ENCODE measurements around the gene DNAJC7. TPM values are rescaled to one million over a fixed set of nuclear protein-coding genes. Genes with fewer than 3 reads are reported as not detected.
A peak's percentile ranks its signal among the peaks of the same experiment; 100 is the strongest.

The DNAJC7 gene
- total RNA-seq, 1 donor = 75.3 TPM

DNA sequence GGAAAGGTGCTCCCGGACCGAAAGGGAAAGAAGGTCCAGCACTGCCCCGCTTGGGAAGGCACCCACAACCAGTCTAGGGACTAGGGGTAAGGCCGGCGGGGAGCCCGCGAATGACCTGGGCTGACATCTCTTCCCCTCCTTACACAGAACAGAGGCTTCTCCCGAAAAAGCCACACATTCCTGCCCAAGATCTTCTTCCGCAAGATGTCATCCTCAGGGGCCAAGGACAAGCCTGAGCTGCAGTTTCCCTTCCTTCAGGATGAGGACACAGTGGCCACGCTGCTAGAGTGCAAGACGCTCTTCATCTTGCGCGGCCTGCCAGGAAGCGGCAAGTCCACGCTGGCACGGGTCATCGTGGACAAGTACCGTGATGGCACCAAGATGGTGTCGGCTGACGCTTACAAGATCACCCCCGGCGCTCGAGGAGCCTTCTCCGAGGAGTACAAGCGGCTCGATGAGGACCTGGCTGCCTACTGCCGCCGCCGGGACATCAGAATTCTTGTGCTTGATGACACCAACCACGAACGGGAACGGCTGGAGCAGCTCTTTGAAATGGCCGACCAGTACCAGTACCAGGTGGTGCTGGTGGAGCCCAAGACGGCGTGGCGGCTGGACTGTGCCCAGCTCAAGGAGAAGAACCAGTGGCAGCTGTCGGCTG is 49.2 kb downstream of the DNAJC7 start:
- H3K4me3 ChIP-seq (ENCODE audit: insufficient read depth, low read length) = peak overlapping the region; percentile 88
- H4K20me1 ChIP-seq (ENCODE audit: insufficient read depth, low read length) = peaks cover 31% of the 10 kb centered on the region
- H2AFZ ChIP-seq (ENCODE audit: low read length) = no peak overlapping the region
- H3K27me3 ChIP-seq (ENCODE audit: insufficient read depth, low read length) = no peaks in the 10 kb centered on the region
- no peak for DNase-seq (ENCODE audit: insufficient read length, low spot score, missing footprints)
- H3K9me3 ChIP-seq (ENCODE audit: low read depth, low read length) = no peaks in the 10 kb centered on the region
- peaks cover 60% of the 10 kb centered on the region for H3K79me2 ChIP-seq (ENCODE audit: insufficient read depth, low read length)
- peaks cover 41% of the 10 kb centered on the region for H3K4me1 ChIP-seq (ENCODE audit: insufficient read depth, low read length)
- TF ChIP-seq, protein P1, sequence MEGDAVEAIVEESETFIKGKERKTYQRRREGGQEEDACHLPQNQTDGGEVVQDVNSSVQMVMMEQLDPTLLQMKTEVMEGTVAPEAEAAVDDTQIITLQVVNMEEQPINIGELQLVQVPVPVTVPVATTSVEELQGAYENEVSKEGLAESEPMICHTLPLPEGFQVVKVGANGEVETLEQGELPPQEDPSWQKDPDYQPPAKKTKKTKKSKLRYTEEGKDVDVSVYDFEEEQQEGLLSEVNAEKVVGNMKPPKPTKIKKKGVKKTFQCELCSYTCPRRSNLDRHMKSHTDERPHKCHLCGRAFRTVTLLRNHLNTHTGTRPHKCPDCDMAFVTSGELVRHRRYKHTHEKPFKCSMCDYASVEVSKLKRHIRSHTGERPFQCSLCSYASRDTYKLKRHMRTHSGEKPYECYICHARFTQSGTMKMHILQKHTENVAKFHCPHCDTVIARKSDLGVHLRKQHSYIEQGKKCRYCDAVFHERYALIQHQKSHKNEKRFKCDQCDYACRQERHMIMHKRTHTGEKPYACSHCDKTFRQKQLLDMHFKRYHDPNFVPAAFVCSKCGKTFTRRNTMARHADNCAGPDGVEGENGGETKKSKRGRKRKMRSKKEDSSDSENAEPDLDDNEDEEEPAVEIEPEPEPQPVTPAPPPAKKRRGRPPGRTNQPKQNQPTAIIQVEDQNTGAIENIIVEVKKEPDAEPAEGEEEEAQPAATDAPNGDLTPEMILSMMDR (IDR thresholded peaks at IDR 0.05; ENCODE audit: extremely low read depth, low read depth, low read length) = no peak
- peak overlapping the region; percentile 75 for H3K27ac ChIP-seq (ENCODE audit: low read depth, low read length)
- peak overlapping the region; percentile 95 for H3K4me2 ChIP-seq (ENCODE audit: insufficient read depth, low read length)
- H3K36me3 ChIP-seq (ENCODE audit: insufficient read depth, low read length) = peaks cover 47% of the 10 kb centered on the region

DNA sequence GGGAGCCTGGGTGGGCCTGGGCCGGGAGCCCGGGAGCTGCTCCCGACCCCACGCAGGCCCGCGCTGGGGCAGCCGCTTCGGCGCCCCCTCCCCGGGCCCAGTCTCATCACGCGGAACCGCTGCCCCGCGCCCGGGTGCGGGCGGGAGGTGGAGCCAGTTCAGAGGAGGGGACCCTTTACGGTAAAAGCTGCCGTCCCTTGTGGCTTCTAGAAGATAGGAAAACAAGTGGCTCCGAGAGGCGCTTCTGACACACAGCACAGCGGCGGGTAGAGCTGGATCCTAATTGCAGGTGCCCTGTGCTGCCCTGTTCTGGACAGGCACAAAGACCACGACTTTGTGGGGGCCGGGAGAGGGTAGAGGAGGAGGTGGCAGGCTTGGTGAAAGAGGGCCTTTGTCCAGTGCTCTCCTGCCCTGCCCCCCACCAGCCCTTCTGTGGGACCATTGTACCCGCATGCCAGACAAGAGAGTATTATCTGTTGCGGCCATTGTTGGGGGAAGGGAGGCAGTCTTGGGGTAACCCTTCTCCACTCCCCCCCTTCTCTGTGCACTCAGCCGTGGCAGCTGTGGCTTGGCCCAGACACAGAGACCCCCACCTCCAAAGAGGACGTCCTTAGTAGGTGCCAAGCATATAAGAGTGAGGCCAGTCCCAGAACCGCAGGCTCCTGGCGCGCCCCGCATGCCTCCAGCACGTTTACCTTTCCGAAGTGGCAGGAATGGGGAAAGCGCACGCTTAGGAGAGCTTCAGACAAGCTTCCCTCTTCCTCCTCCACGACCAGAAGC is 49.9 kb downstream of the DNAJC7 start:
- peak overlapping the region; percentile 88 for H3K4me3 ChIP-seq (ENCODE audit: insufficient read depth, low read length)
- peaks cover 34% of the 10 kb centered on the region for H3K4me1 ChIP-seq (ENCODE audit: insufficient read depth, low read length)
- peak overlapping the region; percentile 95 for H3K4me2 ChIP-seq (ENCODE audit: insufficient read depth, low read length)
- no peaks in the 10 kb centered on the region for H3K27me3 ChIP-seq (ENCODE audit: insufficient read depth, low read length)
- TF ChIP-seq, protein P1 (IDR thresholded peaks at IDR 0.05; ENCODE audit: extremely low read depth, low read depth, low read length) = no peak
- peaks cover 52% of the 10 kb centered on the region for H3K79me2 ChIP-seq (ENCODE audit: insufficient read depth, low read length)
- no peak overlapping the region for H2AFZ ChIP-seq (ENCODE audit: low read length)
- H3K27ac ChIP-seq (ENCODE audit: low read depth, low read length) = peak overlapping the region; percentile 75
- peaks cover 39% of the 10 kb centered on the region for H3K36me3 ChIP-seq (ENCODE audit: insufficient read depth, low read length)
- H3K9me3 ChIP-seq (ENCODE audit: low read depth, low read length) = no peaks in the 10 kb centered on the region
- peak; percentile 88 for DNase-seq (ENCODE audit: insufficient read length, low spot score, missing footprints)
- H4K20me1 ChIP-seq (ENCODE audit: insufficient read depth, low read length) = peaks cover 30% of the 10 kb centered on the region

DNA sequence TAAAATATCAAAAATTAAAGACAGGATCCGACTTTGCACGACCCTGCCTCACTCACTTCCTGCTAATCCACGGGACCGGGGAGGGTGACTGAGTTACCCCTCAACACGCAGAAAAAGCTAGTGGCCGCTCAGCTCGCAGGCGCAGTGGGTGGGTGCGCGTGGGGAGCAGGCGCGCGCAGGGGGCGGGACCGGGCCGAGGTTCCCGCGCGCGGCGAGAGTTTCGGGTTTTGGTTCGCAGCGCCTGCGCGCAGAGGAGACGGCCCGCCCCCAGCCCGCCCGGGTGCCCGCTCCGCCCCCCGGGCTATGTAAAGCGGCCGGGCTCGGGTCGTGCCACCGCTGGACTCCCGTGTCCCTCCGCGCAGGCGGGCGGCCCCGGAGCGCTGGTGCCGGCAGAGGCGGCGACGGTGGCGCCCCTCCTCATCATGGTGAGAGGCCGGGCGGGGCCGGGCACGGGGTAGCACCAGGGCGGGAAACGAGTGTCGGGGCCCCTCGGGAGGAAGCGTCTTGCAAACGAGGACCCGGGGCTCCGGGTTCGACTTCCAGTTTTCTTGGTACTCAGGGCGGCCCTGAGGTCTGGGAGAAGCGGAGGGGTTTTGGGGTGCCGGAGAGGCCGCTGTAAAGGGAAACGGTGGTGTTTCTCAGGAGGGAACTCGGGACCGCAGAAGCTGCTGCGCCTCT is 50.6 kb downstream of the DNAJC7 start, which contains the start of gene CNP:
Gene CNP (plus strand): TSS at position 333 of the 678 bp plus-strand sequence. CDS start 90 bp downstream, at position 423.
- TF ChIP-seq, protein P1 (IDR thresholded peaks at IDR 0.05; ENCODE audit: extremely low read depth, low read depth, low read length) = no peak
- Histone ChIP-seq H4K20me1 (ENCODE audit: insufficient read depth, low read length) (peaks cover 22% of the 10 kb centered on the region), H2AFZ (ENCODE audit: low read length) (peak within 1 kb of the TSS; percentile 69), H3K79me2 (ENCODE audit: insufficient read depth, low read length) (peaks cover 45% of the 10 kb centered on the region), H3K4me1 (ENCODE audit: insufficient read depth, low read length) (peaks cover 32% of the 10 kb centered on the region), H3K27ac (ENCODE audit: low read depth, low read length) (peak within 1 kb of the TSS; percentile 75), H3K4me2 (ENCODE audit: insufficient read depth, low read length) (peak within 1 kb of the TSS; percentile 95), H3K9me3 (ENCODE audit: low read depth, low read length) (no peaks in the 10 kb centered on the region), H3K36me3 (ENCODE audit: insufficient read depth, low read length) (peaks cover 32% of the 10 kb centered on the region), H3K4me3 (ENCODE audit: insufficient read depth, low read length) (peak within 1 kb of the TSS; percentile 88), H3K27me3 (ENCODE audit: insufficient read depth, low read length) (no peaks in the 10 kb centered on the region)
- DNase-seq (ENCODE audit: insufficient read length, low spot score, missing footprints) = peak; percentile 99

All from osteoblast (primary cell).